ENCODE results near the gene H6PD.

The H6PD gene

GRCh38 chr1:9207715-9208114 lies 26.9 kb upstream of the H6PD start:
- no peak for DNase-seq

- no peak for DNase-seq
These were observed 23.2 kb upstream of the H6PD start for GRCh38 chr1:9211291-9211811.

GRCh38 chr1:9212735-9213134 lies 21.8 kb upstream of the H6PD start:
- DNase-seq, result no peak

GRCh38 chr1:9213956-9214355 lies 20.6 kb upstream of the H6PD start:
- DNase-seq, result no peak

GRCh38 chr1:9218917-9219316 lies 15.7 kb upstream of the H6PD start:
- no peak for DNase-seq

GRCh38 chr1:9222846-9223625 lies 11.5 kb upstream of the H6PD start:
- no peak for DNase-seq

- no peak for DNase-seq
These were observed 9.7 kb upstream of the H6PD start for GRCh38 chr1:9224664-9225410.

GRCh38 chr1:9225411-9225785 lies 9.2 kb upstream of the H6PD start:
- DNase-seq, result no peak

- no peak for DNase-seq
These were observed 6.0 kb upstream of the H6PD start for GRCh38 chr1:9228609-9229008.

GRCh38 chr1:9229549-9229948 lies 5.0 kb upstream of the H6PD start:
- DNase-seq, result no peak

- no peak for DNase-seq
These were observed 3.6 kb upstream of the H6PD start for GRCh38 chr1:9230869-9231533.

GRCh38 chr1:9231648-9232332 lies 2.8 kb upstream of the H6PD start:
- no peak for DNase-seq

- no peak for DNase-seq
These were observed 1.2 kb upstream of the H6PD start for GRCh38 chr1:9233241-9233941.

GRCh38 chr1:9233942-9234222 lies 692 bp upstream of the H6PD start:
- DNase-seq, result no peak

- DNase-seq, result no peak
These were observed 504 bp downstream of the H6PD start for GRCh38 chr1:9235096-9235459.

- DNase-seq, result no peak
These were observed 986 bp downstream of the H6PD start for GRCh38 chr1:9235560-9235959.

- no peak for DNase-seq
These were observed 3.6 kb downstream of the H6PD start for GRCh38 chr1:9238134-9238533.

GRCh38 chr1:9238550-9238949 lies 4.0 kb downstream of the H6PD start:
- DNase-seq, result no peak

GRCh38 chr1:9239622-9240401 lies 5.2 kb downstream of the H6PD start:
- no peak for DNase-seq

- no peak for DNase-seq
These were observed 6.6 kb downstream of the H6PD start for GRCh38 chr1:9240914-9241820.

GRCh38 chr1:9241891-9242290 lies 7.3 kb downstream of the H6PD start:
- DNase-seq, result no peak
